ENCODE measurements around the gene GPBAR1.

GRCh38 chr2:218224186-218224585 lies 36.6 kb upstream of the GPBAR1 start:
- TF ChIP-seq CTCF (conservative IDR thresholded peaks at IDR 0.05; ENCODE audit: low read depth, low read length) (no peak), EZH2 (IDR thresholded peaks at IDR 0.05; ENCODE audit: borderline replicate concordance, low read depth, low read length, poor library complexity, severe bottlenecking) (no peak)

All from A673 (cell line).